Esophagus squamous epithelium (tissue), 5 donors: ENCODE measurements around the gene STAP2. TPM values are rescaled to one million over a fixed set of nuclear protein-coding genes. Genes with fewer than 3 reads are reported as not detected.
"Not testable (repeated sequence)": the region's sequence is repeated elsewhere in the genome, so short reads cannot be mapped to it uniquely, and the experiment has no call there.

Experiments
- DNase-seq: peaks from one replicate; lab custom pipeline; 2025; lab: John Stamatoyannopoulos, UW
- H3K27ac ChIP-seq, 4 donors: fragments of 200-600 bp; sonication (generic); one replicate each; pipeline ENCODE4 v1.5.1; 2016 to 2019; ENCODE audit warnings: mild to moderate bottlenecking in 1 of 4
- H3K27me3 ChIP-seq, 4 donors: fragments of 200-600 bp; sonication (generic); 1 replicate in 3 of 4; 2 replicates in 1 of 4; pipeline versions ENCODE4 v1.5.1 to v1.6.0; 2017 to 2021; ENCODE audit warnings: antibody characterized with exemption in 1 of 4
- H3K36me3 ChIP-seq, 3 donors: fragments of 200-600 bp; sonication (generic); one replicate each; pipeline ENCODE4 v1.5.1; 2016 to 2019
- H3K4me1 ChIP-seq, 3 donors: fragments of 200-600 bp; sonication (generic); one replicate each; pipeline ENCODE4 v1.5.1; 2017 to 2019
- H3K4me3 ChIP-seq, 4 donors: fragments of 200-600 bp; sonication (generic); 1 replicate in 3 of 4; 2 replicates in 1 of 4; pipeline ENCODE4 v1.5.1; 2016 to 2019; ENCODE audit warnings: mild to moderate bottlenecking in 2 of 4, moderate library complexity in 1 of 4
- H3K9me3 ChIP-seq, 3 donors: fragments of 200-600 bp; sonication (generic); one replicate each; pipeline ENCODE4 v1.5.1; 2016 to 2019
- CTCF ChIP-seq, 6 experiments: fragments of 450-650 bp in 4 of 6; fragments of 200-600 bp in 2 of 6; sonication (generic) in 2 of 6; IDR thresholded peaks; one replicate each; pipeline ENCODE4 v1.5.1; 2016 to 2019; ENCODE audit warnings: antibody characterized with exemption in 6 of 6, mild to moderate bottlenecking in 4 of 6, moderate library complexity in 4 of 6
- POLR2A ChIP-seq, 4 donors: fragments of 450-650 bp; IDR thresholded peaks; one replicate each; pipeline ENCODE4 v1.6.1; 2017; ENCODE audit warnings: antibody characterized with exemption in 4 of 4, mild to moderate bottlenecking in 4 of 4, moderate library complexity in 3 of 4
- WGBS, 2 donors: methylation state at CpG; one replicate each; pipeline ENCODE4 v1.1.5; 2018; 5-methylcytosine and 5-hydroxymethylcytosine counted together
- intact Hi-C: fragments of 100-400 bp; cut with DNase I; formaldehyde crosslinking; loops from one replicate; pipeline ENCODE4 v1.15.0; 2022
- total RNA-seq, 4 donors: library from RNA; depleted of rRNA; stranded (reverse); fragments of >200 nt; gene quantifications; one replicate each; pipeline ENCODE4 v1.1.0, GENCODE V29; 2016
- donor health status: DM: yes; HTN: yes; CAD: no.

The STAP2 gene
- total RNA-seq, 4 donors from 2014 or later: 61.4 to 131 (median 82.5) TPM

- DNase-seq: no peak
- peaks cover 0 to 47% (median 0%) of the 10 kb centered on the region in 4 donors for H3K27me3 ChIP-seq
- WGBS, 2 donors: 80 to 81% methylated on average over 7 of the region's 8 CpGs
Observed at GRCh38 chr19:4291184-4291732, 47.4 kb downstream of the STAP2 start.

GRCh38 chr19:4288091-4288777 lies 50.4 kb downstream of the STAP2 start:
- no peak for TF ChIP-seq CTCF (IDR thresholded peaks at IDR 0.05)
- TF ChIP-seq POLR2A (IDR thresholded peaks at IDR 0.05): no peak
- no peaks in the 10 kb centered on the region for H3K9me3 ChIP-seq

More at GRCh38 chr19:4291184-4291732, 47.4 kb downstream of the STAP2 start:
- TF ChIP-seq CTCF (IDR thresholded peaks at IDR 0.05) (no peak), POLR2A (IDR thresholded peaks at IDR 0.05) (no peak)
- Histone ChIP-seq H3K9me3 (no peaks in the 10 kb centered on the region), H3K27ac (no peak overlapping the region), H3K4me1 (no peaks in the 10 kb centered on the region), H3K4me3 (no peak overlapping the region), H3K36me3 (no peaks in the 10 kb centered on the region)
- intact Hi-C loops: no loop called here

GRCh38 chr19:4286141-4286540 lies 52.5 kb downstream of the STAP2 start:
- 80 to 83% methylated on average over 4 of the region's 4 CpGs for whole genome bisulfite sequencing, 2 donors
- H3K27me3 ChIP-seq: peaks cover 0 to 69% (median under 1%) of the 10 kb centered on the region in 4 donors
- H3K36me3 ChIP-seq: not testable (repeated sequence)

More at GRCh38 chr19:4288091-4288777, 50.4 kb downstream of the STAP2 start:
- intact Hi-C loops: no loop called here
- H3K4me3 ChIP-seq: no peak overlapping the region
- no peak overlapping the region for H3K27ac ChIP-seq
- H3K36me3 ChIP-seq: no peaks in the 10 kb centered on the region
- WGBS, 2 donors: 66 to 73% methylated on average over 15 to 16 of the region's 16 CpGs
- no peak for DNase-seq
- H3K27me3 ChIP-seq: peaks cover 0 to 55% (median 0%) of the 10 kb centered on the region in 4 donors
- no peaks in the 10 kb centered on the region for H3K4me1 ChIP-seq

GRCh38 chr19:4284974-4285373 lies 53.7 kb downstream of the STAP2 start:
- no peak overlapping the region for H3K27ac ChIP-seq
- 64 to 76% methylated on average over 4 of the region's 6 CpGs for WGBS, 2 donors
- no peak for DNase-seq
- H3K9me3 ChIP-seq: no peaks in the 10 kb centered on the region
- H3K4me1 ChIP-seq: peaks cover 0 to 2% (median 0%) of the 10 kb centered on the region in 3 donors
- TF ChIP-seq CTCF (IDR thresholded peaks at IDR 0.05): no peak
- no peak for TF ChIP-seq POLR2A (IDR thresholded peaks at IDR 0.05)
- no peaks in the 10 kb centered on the region for H3K36me3 ChIP-seq
- H3K4me3 ChIP-seq: no peak overlapping the region
- H3K27me3 ChIP-seq: peaks cover 0 to 72% (median 11%) of the 10 kb centered on the region in 4 donors
- intact Hi-C loops: no loop called here

More at GRCh38 chr19:4286141-4286540, 52.5 kb downstream of the STAP2 start:
- H3K27ac ChIP-seq, H3K9me3 ChIP-seq, intact Hi-C loops, DNase-seq, H3K4me1 ChIP-seq, H3K4me3 ChIP-seq: not testable (repeated sequence)

GRCh38 chr19:4284176-4284958 lies 54.3 kb downstream of the STAP2 start:
- intact Hi-C loops: no loop called here
- H3K9me3 ChIP-seq: no peaks in the 10 kb centered on the region
- no peaks in the 10 kb centered on the region for H3K36me3 ChIP-seq
- H3K4me1 ChIP-seq: peaks cover 3 to 9% (median 6%) of the 10 kb centered on the region in 3 donors
- no peak overlapping the region for H3K27ac ChIP-seq
- no peak for DNase-seq
- TF ChIP-seq POLR2A (IDR thresholded peaks at IDR 0.05) (no peak), CTCF (IDR thresholded peaks at IDR 0.05) (no peak)
- peaks cover 3 to 75% (median 16%) of the 10 kb centered on the region in 4 donors for H3K27me3 ChIP-seq
- WGBS, 2 donors: 36 to 45% methylated on average over 14 to 18 of the region's 20 CpGs
- H3K4me3 ChIP-seq: no peak overlapping the region
